UCSD-AML1 (cell line): ENCODE measurements around the gene OR2K2.
"Not testable (repeated sequence)": the region's sequence is repeated elsewhere in the genome, so short reads cannot be mapped to it uniquely, and the experiment has no call there.

Source experiments
- DNase-seq: peaks from one replicate; lab custom pipeline; 2025; ENCODE audit not compliant: unreplicated experiment; lab: John Stamatoyannopoulos, UW

Gene OR2K2

GRCh38 chr9:111298731-111299598 lies 31.1 kb downstream of the OR2K2 start:
- no peak for DNase-seq

- no peak for DNase-seq
These were observed 31.9 kb downstream of the OR2K2 start for GRCh38 chr9:111298111-111298510.

GRCh38 chr9:111297066-111297824 lies 32.8 kb downstream of the OR2K2 start:
- DNase-seq: no peak

GRCh38 chr9:111294691-111295451 lies 35.2 kb downstream of the OR2K2 start:
- DNase-seq: no peak

- no peak for DNase-seq
These were observed 42.9 kb downstream of the OR2K2 start for GRCh38 chr9:111287127-111287526.

- no peak for DNase-seq
These were observed 45.3 kb downstream of the OR2K2 start for GRCh38 chr9:111284703-111285102.

GRCh38 chr9:111282845-111283244 lies 47.2 kb downstream of the OR2K2 start:
- no peak for DNase-seq

- DNase-seq: not testable (repeated sequence)
These were observed 49.2 kb downstream of the OR2K2 start for GRCh38 chr9:111280795-111281194.
